Left lobe of liver (tissue), 2 donors: Measurements from ENCODE around the gene MYO7A. TPM values are rescaled to one million over a fixed set of nuclear protein-coding genes. Genes with fewer than 3 reads are reported as not detected.
A peak's percentile ranks its signal among the peaks of the same experiment; 100 is the strongest.

Experiments used
- ATAC-seq: fragments of 200-7000 bp; cut with Tn5 transposase; one replicate; pipeline ENCODE4 v1.9.1; 2020; ENCODE audit warnings: mild to moderate bottlenecking, moderate library complexity
- DNase-seq: peaks from one replicate; pipeline ENCODE4 v3.0.0-alpha.2; 2020; ENCODE audit warnings: low spot score
- total RNA-seq: library from RNA; stranded (reverse); gene quantifications from one replicate; pipeline ENCODE4 v1.2.1, GENCODE V29; 2021
- donor health status: DM: no; HTN: no; CAD: no; lungs with moderate emphysema.
- donor health status: DM: no; HTN: yes; CAD: no.

The MYO7A gene
- total RNA-seq, 1 donor from 2014 or later: 38.5 TPM

- DNase-seq: no peak
- peak; percentile 10 for ATAC-seq
Measured at GRCh38 chr11:77195071-77195755, 67.2 kb downstream of the MYO7A start.

- ATAC-seq: no peak
- no peak for DNase-seq
Measured at GRCh38 chr11:77196961-77197360, 68.9 kb downstream of the MYO7A start.

GRCh38 chr11:77197626-77198320, 69.7 kb downstream of the MYO7A start:
- ATAC-seq: no peak
- DNase-seq: no peak

GRCh38 chr11:77198440-77198849, 70.4 kb downstream of the MYO7A start:
- ATAC-seq (peak; percentile 16), DNase-seq (no peak)

GRCh38 chr11:77199137-77199745, 71.2 kb downstream of the MYO7A start:
- no peak for ATAC-seq
- no peak for DNase-seq

GRCh38 chr11:77200351-77201268, 72.6 kb downstream of the MYO7A start:
- DNase-seq (no peak), ATAC-seq (no peak)

- ATAC-seq (no peak), DNase-seq (no peak)
Measured at GRCh38 chr11:77201370-77201769, 73.3 kb downstream of the MYO7A start.

- no peak for ATAC-seq
- no peak for DNase-seq
Measured at GRCh38 chr11:77201991-77202841, 74.2 kb downstream of the MYO7A start.

GRCh38 chr11:77202941-77203900, 75.2 kb downstream of the MYO7A start:
- ATAC-seq: no peak
- no peak for DNase-seq

- ATAC-seq: no peak
- peak; percentile 37 for DNase-seq
Measured at GRCh38 chr11:77203901-77204753, 76.1 kb downstream of the MYO7A start.

- DNase-seq (no peak), ATAC-seq (no peak)
Measured at GRCh38 chr11:77204754-77205466, 76.9 kb downstream of the MYO7A start.

- ATAC-seq (no peak), DNase-seq (no peak)
Measured at GRCh38 chr11:77205467-77206263, 77.6 kb downstream of the MYO7A start.

- DNase-seq: no peak
- ATAC-seq: no peak
Measured at GRCh38 chr11:77206264-77207018, 78.4 kb downstream of the MYO7A start.

GRCh38 chr11:77207019-77207485, 79.0 kb downstream of the MYO7A start:
- ATAC-seq: no peak
- DNase-seq: no peak

GRCh38 chr11:77207618-77208313, 79.7 kb downstream of the MYO7A start:
- DNase-seq (peak; percentile 44), ATAC-seq (no peak)
